Stimulated activated CD8-positive, alpha-beta memory T cell treated with anti-CD3 and anti-CD28 coated beads, Interleukin-2, amount 100 ng/mL, for 1 hour (primary cell): ENCODE results near the gene CTNNA3.

Experiments used
- DNase-seq, 2 donors: peaks; one replicate each; pipeline ENCODE4 v3.0.0-alpha.2; 2020; ENCODE audit warnings: low read depth in 2 of 2

The CTNNA3 gene

DNA sequence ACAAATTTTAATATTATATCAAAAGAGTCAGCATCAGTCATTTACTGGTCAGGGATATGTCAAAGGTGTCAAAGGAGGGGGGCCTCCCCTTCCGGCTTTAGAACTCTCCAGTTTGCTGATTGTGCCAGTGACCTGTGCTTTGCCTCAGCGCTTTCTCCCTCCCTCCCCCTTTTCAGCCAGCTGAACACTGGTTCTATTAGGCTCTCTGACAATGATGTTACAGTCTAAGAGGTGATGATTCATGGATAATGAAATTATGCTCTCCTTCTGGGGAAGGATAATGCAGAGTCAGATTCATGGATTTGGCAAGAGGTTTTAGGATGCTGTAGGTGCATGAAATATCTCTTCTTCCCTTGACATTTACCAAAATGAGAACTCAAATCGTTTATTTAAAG is 764.0 kb downstream of the CTNNA3 start:
- no peak for DNase-seq

- DNase-seq: no peak
Observed at GRCh38 chr10:66931340-66931948, 764.6 kb downstream of the CTNNA3 start.

DNA sequence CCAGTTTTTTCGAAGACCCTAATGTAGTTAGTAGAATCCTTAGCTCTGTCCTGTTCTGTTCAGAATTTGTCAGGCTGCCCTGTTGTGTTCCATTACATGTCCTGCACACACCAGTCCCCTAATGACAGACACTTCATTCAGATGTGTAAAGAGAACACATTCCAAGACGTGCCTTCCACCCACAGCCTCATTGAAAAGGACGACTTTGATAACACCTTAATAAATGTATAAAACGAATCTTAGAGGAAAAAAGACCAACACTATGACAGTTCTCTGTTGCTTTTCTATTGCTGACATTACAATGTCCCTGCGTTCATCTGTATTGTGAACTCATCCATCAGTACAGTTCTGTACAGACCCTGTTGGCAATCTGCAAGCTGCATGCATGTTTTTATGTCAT is 766.6 kb downstream of the CTNNA3 start:
- no peak for DNase-seq

GRCh38 chr10:66928776-66929175 is 767.2 kb downstream of the CTNNA3 start:
- DNase-seq: no peak

- no peak for DNase-seq
Observed at GRCh38 chr10:66927971-66928770, 767.8 kb downstream of the CTNNA3 start.

DNA sequence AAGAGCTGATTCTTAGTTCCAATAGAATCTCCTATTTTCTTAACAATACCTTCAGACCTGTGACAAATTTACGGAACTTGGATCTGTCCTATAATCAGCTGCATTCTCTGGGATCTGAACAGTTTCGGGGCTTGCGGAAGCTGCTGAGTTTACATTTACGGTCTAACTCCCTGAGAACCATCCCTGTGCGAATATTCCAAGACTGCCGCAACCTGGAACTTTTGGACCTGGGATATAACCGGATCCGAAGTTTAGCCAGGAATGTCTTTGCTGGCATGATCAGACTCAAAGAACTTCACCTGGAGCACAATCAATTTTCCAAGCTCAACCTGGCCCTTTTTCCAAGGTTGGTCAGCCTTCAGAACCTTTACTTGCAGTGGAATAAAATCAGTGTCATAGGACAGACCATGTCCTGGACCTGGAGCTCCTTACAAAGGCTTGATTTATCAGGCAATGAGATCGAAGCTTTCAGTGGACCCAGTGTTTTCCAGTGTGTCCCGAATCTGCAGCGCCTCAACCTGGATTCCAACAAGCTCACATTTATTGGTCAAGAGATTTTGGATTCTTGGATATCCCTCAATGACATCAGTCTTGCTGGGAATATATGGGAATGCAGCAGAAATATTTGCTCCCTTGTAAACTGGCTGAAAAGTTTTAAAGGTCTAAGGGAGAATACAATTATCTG is 768.6 kb downstream of the CTNNA3 start:
- DNase-seq: no peak

- no peak for DNase-seq
Observed at GRCh38 chr10:66926841-66927240, 769.2 kb downstream of the CTNNA3 start.

- DNase-seq: no peak
Observed at GRCh38 chr10:66925896-66926715, 769.9 kb downstream of the CTNNA3 start, which contains the start of gene LRRTM3. Gene LRRTM3 (plus strand): TSS chr10:66926036.

GRCh38 chr10:66925373-66925772 is 770.6 kb downstream of the CTNNA3 start:
- no peak for DNase-seq

- no peak for DNase-seq
Observed at GRCh38 chr10:66924674-66925345, 771.2 kb downstream of the CTNNA3 start.

DNA sequence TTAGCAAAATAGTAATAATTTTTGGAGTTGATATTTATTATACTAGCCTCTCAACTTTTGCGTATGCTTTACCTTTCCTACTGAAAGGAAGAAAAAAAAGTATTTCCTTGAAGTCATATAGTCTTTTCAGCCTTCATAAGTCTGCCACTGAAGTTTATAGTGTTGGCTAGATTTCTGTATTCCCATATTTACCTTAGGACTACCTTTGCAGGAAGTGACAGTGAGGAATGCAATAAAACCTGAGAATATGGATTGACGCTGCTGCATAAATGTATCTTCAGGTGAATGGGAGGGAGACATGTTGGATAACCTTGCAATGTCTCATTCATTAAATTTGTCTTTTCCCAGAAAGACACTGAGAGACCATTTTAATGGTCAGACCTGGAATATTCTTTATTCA is 776.7 kb downstream of the CTNNA3 start:
- DNase-seq: no peak

- DNase-seq: no peak
Observed at GRCh38 chr10:66917104-66917503, 778.9 kb downstream of the CTNNA3 start.

DNA sequence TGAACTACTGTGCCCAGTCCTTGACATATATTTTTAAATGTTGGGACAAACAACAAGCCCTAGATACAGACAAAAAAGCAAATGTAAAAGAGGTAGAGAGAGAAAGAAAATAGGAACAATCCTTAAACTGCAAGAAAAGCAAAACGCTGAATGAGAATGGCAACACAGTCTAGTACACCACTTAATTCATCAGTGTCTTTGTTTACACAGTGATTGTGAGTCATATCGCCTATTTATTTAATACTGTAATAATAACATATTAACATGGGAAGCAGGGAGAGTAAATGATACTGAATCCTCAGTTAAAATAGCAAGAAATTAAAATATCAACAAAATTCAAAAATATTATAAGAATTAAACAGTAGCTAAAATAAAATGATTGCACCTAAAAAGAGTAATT is 780.0 kb downstream of the CTNNA3 start:
- DNase-seq: no peak

- no peak for DNase-seq
Observed at GRCh38 chr10:66910671-66911070, 785.3 kb downstream of the CTNNA3 start.

GRCh38 chr10:66892871-66893270 is 803.1 kb downstream of the CTNNA3 start:
- no peak for DNase-seq

- DNase-seq: no peak
Observed at GRCh38 chr10:66888237-66888636, 807.8 kb downstream of the CTNNA3 start.

GRCh38 chr10:66886848-66887247 is 809.1 kb downstream of the CTNNA3 start:
- no peak for DNase-seq

DNA sequence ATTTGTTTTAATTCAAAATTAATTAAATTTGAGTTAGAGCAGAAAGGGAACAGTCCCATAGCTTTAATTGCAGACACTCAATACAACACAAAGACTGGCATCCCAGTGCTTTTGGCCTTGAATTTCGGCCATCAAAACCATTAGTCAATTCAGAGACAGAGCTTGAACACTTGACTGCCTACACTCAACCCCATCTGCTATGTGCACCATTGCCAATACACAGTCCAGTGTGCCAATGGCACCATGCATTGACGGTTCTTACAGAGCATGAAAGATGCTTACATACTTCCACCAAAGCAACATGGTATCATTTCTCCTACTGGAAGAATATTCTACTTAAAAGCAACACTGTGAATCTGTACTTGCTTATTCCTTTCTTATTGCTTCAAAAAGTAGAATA is 813.7 kb downstream of the CTNNA3 start:
- no peak for DNase-seq

- DNase-seq: no peak
Observed at GRCh38 chr10:66881814-66882213, 814.2 kb downstream of the CTNNA3 start.

- no peak for DNase-seq
Observed at GRCh38 chr10:66880826-66881225, 815.2 kb downstream of the CTNNA3 start.

DNA sequence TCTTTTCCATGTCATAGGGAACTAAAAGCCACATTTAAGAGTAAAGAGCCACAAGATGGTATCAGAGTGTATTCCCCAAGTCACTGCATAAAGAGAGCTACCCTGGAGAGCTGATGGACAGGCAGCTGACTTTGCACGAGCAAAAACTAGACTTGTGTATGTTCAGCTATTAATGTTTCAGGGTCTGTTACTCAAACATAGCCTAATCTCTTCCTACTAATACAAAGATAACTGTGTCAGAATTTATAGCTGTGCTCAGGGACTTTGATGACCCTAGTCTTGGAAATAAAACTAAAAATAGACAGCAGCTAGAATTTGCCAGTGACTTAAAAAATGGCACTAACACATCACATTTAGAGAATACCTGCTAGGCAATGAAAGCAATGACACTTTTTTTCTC is 815.7 kb downstream of the CTNNA3 start:
- DNase-seq: no peak
